ENCODE results near the gene TLL1.

TLL1 gene

GRCh38 chr4:166034965-166035364 lies 161.9 kb downstream of the TLL1 start:
- Mint-ChIP-seq H3K27ac (no peak overlapping the region), H3K4me3 (no peak overlapping the region)

GRCh38 chr4:166039822-166040221 lies 166.8 kb downstream of the TLL1 start:
- Mint-ChIP-seq H3K36me3 (no peaks in the 10 kb centered on the region), H3K27ac (no peak overlapping the region), H3K4me3 (no peak overlapping the region), H3K4me1 (ENCODE audit: low read depth) (no peaks in the 10 kb centered on the region), H3K27me3 (no peaks in the 10 kb centered on the region), H3K9me3 (ENCODE audit: low read depth) (peaks cover 4% of the 10 kb centered on the region)

More at GRCh38 chr4:166034965-166035364, 161.9 kb downstream of the TLL1 start:
- Mint-ChIP-seq H3K36me3 (no peaks in the 10 kb centered on the region), H3K9me3 (ENCODE audit: low read depth) (no peaks in the 10 kb centered on the region), H3K4me1 (ENCODE audit: low read depth) (no peaks in the 10 kb centered on the region), H3K27me3 (no peaks in the 10 kb centered on the region)

GRCh38 chr4:166042510-166043055 lies 169.5 kb downstream of the TLL1 start:
- no peaks in the 10 kb centered on the region for H3K27me3 Mint-ChIP-seq
- H3K9me3 Mint-ChIP-seq (ENCODE audit: low read depth): peaks cover 4% of the 10 kb centered on the region
- H3K4me1 Mint-ChIP-seq (ENCODE audit: low read depth): no peaks in the 10 kb centered on the region
- H3K36me3 Mint-ChIP-seq: no peaks in the 10 kb centered on the region
- no peak overlapping the region for H3K4me3 Mint-ChIP-seq
- H3K27ac Mint-ChIP-seq: no peak overlapping the region

DNA sequence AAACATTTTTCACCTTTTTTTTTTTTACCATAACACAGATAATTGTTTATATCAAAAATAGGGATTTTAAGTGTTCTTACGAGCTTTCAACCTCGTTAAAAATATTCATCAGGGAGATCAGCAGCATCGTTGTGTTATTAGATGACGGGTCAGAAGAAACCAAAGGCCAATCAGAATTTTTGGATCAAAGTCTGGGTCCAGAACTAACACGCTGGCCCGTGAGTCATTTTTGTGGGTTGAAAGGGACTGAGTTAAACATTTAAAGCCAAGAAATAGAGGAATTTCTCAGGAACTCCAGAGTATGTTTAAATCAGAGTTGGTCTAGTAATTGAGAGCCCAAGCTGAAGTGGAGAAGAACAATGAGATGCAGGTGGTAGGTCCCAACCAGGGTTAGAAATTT lies 170.8 kb downstream of the TLL1 start:
- no peaks in the 10 kb centered on the region for H3K36me3 Mint-ChIP-seq
- peaks cover 4% of the 10 kb centered on the region for H3K9me3 Mint-ChIP-seq (ENCODE audit: low read depth)
- no peaks in the 10 kb centered on the region for H3K4me1 Mint-ChIP-seq (ENCODE audit: low read depth)
- no peaks in the 10 kb centered on the region for H3K27me3 Mint-ChIP-seq
- no peak overlapping the region for H3K4me3 Mint-ChIP-seq
- H3K27ac Mint-ChIP-seq: no peak overlapping the region

DNA sequence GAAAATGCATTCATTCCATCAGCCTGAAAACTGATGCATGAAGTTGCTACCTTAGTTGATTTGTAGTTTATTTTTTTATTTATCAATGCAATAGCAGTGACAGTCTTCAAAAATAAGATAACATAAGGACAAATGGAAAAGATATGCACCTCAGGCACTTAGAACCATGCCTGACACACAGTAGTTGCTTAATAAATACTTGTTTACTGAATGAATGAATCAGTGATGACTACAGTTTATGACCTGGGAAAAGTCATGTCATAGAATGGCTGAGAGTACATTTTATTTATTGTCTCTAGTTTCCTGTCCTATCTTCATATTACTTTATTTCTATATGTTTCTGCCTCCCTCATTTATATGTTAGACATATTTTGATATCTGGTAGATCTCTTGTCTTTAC lies 171.8 kb downstream of the TLL1 start:
- H3K27me3 Mint-ChIP-seq: no peaks in the 10 kb centered on the region
- H3K36me3 Mint-ChIP-seq: no peaks in the 10 kb centered on the region
- H3K4me3 Mint-ChIP-seq: no peak overlapping the region
- peaks cover 4% of the 10 kb centered on the region for H3K9me3 Mint-ChIP-seq (ENCODE audit: low read depth)
- H3K4me1 Mint-ChIP-seq (ENCODE audit: low read depth): no peaks in the 10 kb centered on the region
- no peak overlapping the region for H3K27ac Mint-ChIP-seq

DNA sequence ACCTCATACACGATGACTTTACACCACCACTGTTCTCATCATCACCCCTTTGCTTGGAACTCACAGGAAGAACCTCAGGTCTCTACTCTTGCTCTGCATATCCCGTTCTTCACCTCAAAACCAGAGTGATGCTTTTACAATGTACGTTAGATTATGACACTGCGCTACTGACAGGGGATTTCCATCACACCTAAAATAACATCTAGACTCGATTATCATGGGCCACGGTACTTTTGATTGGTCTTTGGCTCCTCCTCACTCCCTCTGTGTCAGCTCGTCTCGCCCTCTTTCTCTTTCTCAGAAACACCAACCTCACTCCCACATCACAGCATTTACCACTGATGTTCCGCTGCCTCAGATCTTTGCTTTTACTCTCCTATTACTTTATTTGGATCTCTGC lies 172.4 kb downstream of the TLL1 start:
- H3K9me3 Mint-ChIP-seq (ENCODE audit: low read depth): peaks cover 4% of the 10 kb centered on the region
- no peaks in the 10 kb centered on the region for H3K4me1 Mint-ChIP-seq (ENCODE audit: low read depth)

DNA sequence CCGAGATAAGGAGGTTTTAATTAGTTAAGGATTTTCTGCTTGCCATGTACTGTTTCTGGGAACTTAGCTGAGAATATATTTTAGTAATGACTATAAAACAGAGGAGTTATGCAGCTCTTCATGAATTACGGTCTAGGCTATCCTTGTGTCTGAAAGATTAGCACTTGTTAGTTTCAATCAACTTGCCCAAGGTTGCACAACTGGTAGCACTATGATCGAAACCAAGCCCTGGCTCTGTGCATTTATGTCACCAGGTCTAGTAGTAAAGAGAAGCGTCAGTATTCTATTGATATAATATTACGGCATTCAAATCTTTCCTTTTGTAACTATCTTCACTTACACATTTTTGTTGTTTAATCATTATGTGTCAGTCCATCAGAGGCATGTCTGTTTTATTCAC lies 176.0 kb downstream of the TLL1 start:
- no peaks in the 10 kb centered on the region for H3K27me3 Mint-ChIP-seq
- no peaks in the 10 kb centered on the region for H3K36me3 Mint-ChIP-seq
- H3K4me3 Mint-ChIP-seq: no peak overlapping the region
- no peak overlapping the region for H3K27ac Mint-ChIP-seq
- no peaks in the 10 kb centered on the region for H3K9me3 Mint-ChIP-seq (ENCODE audit: low read depth)
- H3K4me1 Mint-ChIP-seq (ENCODE audit: low read depth): no peaks in the 10 kb centered on the region

More for the DNA sequence above, 172.4 kb downstream of the TLL1 start:
- no peaks in the 10 kb centered on the region for H3K27me3 Mint-ChIP-seq
- H3K36me3 Mint-ChIP-seq: no peaks in the 10 kb centered on the region
- no peak overlapping the region for H3K27ac Mint-ChIP-seq
- H3K4me3 Mint-ChIP-seq: no peak overlapping the region

- H3K27me3 Mint-ChIP-seq: peaks cover 1% of the 10 kb centered on the region
- no peaks in the 10 kb centered on the region for H3K36me3 Mint-ChIP-seq
- no peak overlapping the region for H3K27ac Mint-ChIP-seq
- H3K9me3 Mint-ChIP-seq (ENCODE audit: low read depth): no peaks in the 10 kb centered on the region
- no peaks in the 10 kb centered on the region for H3K4me1 Mint-ChIP-seq (ENCODE audit: low read depth)
- no peak overlapping the region for H3K4me3 Mint-ChIP-seq
These were observed 191.7 kb downstream of the TLL1 start for GRCh38 chr4:166064721-166065120.

- H3K4me3 Mint-ChIP-seq: no peak overlapping the region
- no peaks in the 10 kb centered on the region for H3K9me3 Mint-ChIP-seq (ENCODE audit: low read depth)
- no peaks in the 10 kb centered on the region for H3K4me1 Mint-ChIP-seq (ENCODE audit: low read depth)
- H3K27ac Mint-ChIP-seq: no peak overlapping the region
- peaks cover 1% of the 10 kb centered on the region for H3K27me3 Mint-ChIP-seq
- H3K36me3 Mint-ChIP-seq: no peaks in the 10 kb centered on the region
These were observed 192.3 kb downstream of the TLL1 start for GRCh38 chr4:166065324-166065723.

DNA sequence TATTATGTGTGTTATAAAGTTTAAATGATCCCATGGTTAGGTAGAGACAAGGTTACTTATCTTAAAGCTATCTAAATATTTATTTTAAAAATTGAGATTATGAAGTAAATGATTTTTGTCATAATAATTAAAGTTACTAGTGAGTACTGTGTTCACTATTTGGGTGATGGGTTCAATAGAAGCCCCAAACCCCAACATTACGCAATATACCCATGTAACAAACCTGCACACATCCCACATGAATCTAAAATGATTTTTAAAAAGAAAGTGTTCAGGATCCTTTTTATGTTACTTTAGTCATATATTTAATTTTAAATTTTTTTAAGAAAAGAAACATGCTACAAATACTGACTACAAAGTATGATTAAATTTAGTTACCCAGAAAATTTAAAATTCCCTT lies 193.9 kb downstream of the TLL1 start:
- Mint-ChIP-seq H3K4me1 (ENCODE audit: low read depth) (no peaks in the 10 kb centered on the region), H3K4me3 (no peak overlapping the region), H3K27me3 (peaks cover 1% of the 10 kb centered on the region), H3K36me3 (no peaks in the 10 kb centered on the region), H3K9me3 (ENCODE audit: low read depth) (no peaks in the 10 kb centered on the region), H3K27ac (no peak overlapping the region)

- Mint-ChIP-seq H3K4me3 (no peak overlapping the region), H3K36me3 (no peaks in the 10 kb centered on the region), H3K4me1 (ENCODE audit: low read depth) (no peaks in the 10 kb centered on the region), H3K27me3 (peaks cover 1% of the 10 kb centered on the region), H3K27ac (no peak overlapping the region), H3K9me3 (ENCODE audit: low read depth) (no peaks in the 10 kb centered on the region)
These were observed 194.9 kb downstream of the TLL1 start for GRCh38 chr4:166067915-166068314.

DNA sequence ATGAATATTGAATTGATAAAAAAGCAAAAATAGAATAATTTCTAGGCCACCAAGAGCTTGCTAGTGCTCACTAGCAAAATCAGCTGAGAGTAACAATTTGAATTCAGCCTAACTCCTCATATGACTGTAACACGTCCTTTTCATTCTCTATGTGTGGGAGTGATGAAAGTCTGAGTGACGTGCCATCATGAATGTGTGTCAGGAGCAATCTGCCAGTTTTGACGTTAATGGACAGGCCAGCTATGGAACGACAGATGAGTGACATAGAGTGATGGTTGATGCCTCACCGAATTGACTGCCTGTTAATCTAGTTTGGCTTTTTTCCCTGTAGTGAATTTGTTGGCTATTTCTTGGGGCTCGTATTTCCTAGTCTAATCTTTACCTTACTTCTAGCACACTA lies 200.7 kb downstream of the TLL1 start:
- H3K4me3 Mint-ChIP-seq: no peak overlapping the region
- H3K36me3 Mint-ChIP-seq: no peaks in the 10 kb centered on the region
- no peaks in the 10 kb centered on the region for H3K9me3 Mint-ChIP-seq (ENCODE audit: low read depth)
- H3K4me1 Mint-ChIP-seq (ENCODE audit: low read depth): no peaks in the 10 kb centered on the region
- H3K27me3 Mint-ChIP-seq: no peaks in the 10 kb centered on the region
- no peak overlapping the region for H3K27ac Mint-ChIP-seq

DNA sequence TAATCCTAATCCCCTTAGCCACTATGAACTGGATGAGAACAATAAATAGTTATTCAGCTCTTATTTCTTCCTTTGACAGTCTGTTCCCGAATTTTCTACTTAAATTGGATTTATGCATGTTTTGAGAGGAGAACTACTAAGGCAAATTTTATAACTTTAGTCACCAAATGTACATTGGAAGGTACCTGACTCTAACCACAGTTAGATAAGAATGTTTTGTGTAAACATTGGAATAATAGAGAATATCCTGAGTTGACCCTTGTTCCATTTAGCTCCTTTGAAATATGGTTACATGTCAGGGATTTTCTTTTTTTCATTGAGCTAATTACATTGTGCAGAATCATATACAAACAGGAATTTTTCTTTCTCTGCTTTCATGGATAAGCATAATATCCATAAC lies 202.6 kb downstream of the TLL1 start:
- Mint-ChIP-seq H3K4me1 (ENCODE audit: low read depth) (no peaks in the 10 kb centered on the region), H3K9me3 (ENCODE audit: low read depth) (no peaks in the 10 kb centered on the region), H3K4me3 (no peak overlapping the region), H3K36me3 (no peaks in the 10 kb centered on the region), H3K27me3 (no peaks in the 10 kb centered on the region), H3K27ac (no peak overlapping the region)

GRCh38 chr4:166077782-166078181 lies 204.7 kb downstream of the TLL1 start:
- Mint-ChIP-seq H3K9me3 (ENCODE audit: low read depth) (no peaks in the 10 kb centered on the region), H3K27ac (no peak overlapping the region), H3K27me3 (no peaks in the 10 kb centered on the region), H3K4me1 (ENCODE audit: low read depth) (no peaks in the 10 kb centered on the region), H3K4me3 (no peak overlapping the region), H3K36me3 (no peaks in the 10 kb centered on the region)

- Mint-ChIP-seq H3K36me3 (no peaks in the 10 kb centered on the region), H3K27me3 (no peaks in the 10 kb centered on the region), H3K27ac (no peak overlapping the region), H3K9me3 (ENCODE audit: low read depth) (no peaks in the 10 kb centered on the region), H3K4me1 (ENCODE audit: low read depth) (no peaks in the 10 kb centered on the region), H3K4me3 (no peak overlapping the region)
These were observed 205.3 kb downstream of the TLL1 start for GRCh38 chr4:166078383-166078782.

GRCh38 chr4:166078955-166079354 lies 205.9 kb downstream of the TLL1 start:
- no peaks in the 10 kb centered on the region for H3K36me3 Mint-ChIP-seq
- no peaks in the 10 kb centered on the region for H3K9me3 Mint-ChIP-seq (ENCODE audit: low read depth)
- H3K4me1 Mint-ChIP-seq (ENCODE audit: low read depth): no peaks in the 10 kb centered on the region
- no peak overlapping the region for H3K4me3 Mint-ChIP-seq
- H3K27me3 Mint-ChIP-seq: no peaks in the 10 kb centered on the region
- no peak overlapping the region for H3K27ac Mint-ChIP-seq
